GM23338 (cell line): Measurements from ENCODE around the gene MYO1D. TPM values are rescaled to one million over a fixed set of nuclear protein-coding genes. Genes with fewer than 3 reads are reported as not detected.

ENCODE experiments used
- ATAC-seq: fragments of 200-7000 bp; cut with Tn5 transposase; 3 replicates; pipeline ENCODE4 v1.9.1; 2020
- DNase-seq: peaks from one replicate; pipeline ENCODE4 v3.0.0-alpha.2; 2015; ENCODE audit warnings: low spot score
- H2AFZ ChIP-seq: fragments of 200-600 bp; sonication (generic); 2 replicates; pipeline ENCODE4 v1.8.0; 2016; ENCODE audit warnings: antibody characterized with exemption, mild to moderate bottlenecking, moderate library complexity
- H3F3A ChIP-seq: fragments of 200-600 bp; sonication (generic); replicated peaks from 2 replicates; pipeline ENCODE4 v1.8.0; 2017; ENCODE audit warnings: antibody characterized with exemption, mixed run types, low read depth
- H3K27ac ChIP-seq: fragments of 200-600 bp; sonication (generic); 2 replicates; pipeline ENCODE4 v1.6.1; 2016; ENCODE audit warnings: low read depth
- H3K27me3 ChIP-seq: fragments of 200-600 bp; sonication (generic); 2 replicates; pipeline ENCODE4 v1.8.0; 2016; ENCODE audit warnings: mild to moderate bottlenecking, mixed run types, moderate library complexity; ENCODE audit not compliant: insufficient read depth
- H3K36me3 ChIP-seq: fragments of 200-600 bp; sonication (generic); 2 replicates; pipeline ENCODE4 v1.8.0; 2016; ENCODE audit warnings: mild to moderate bottlenecking; ENCODE audit not compliant: insufficient read depth
- H3K4me1 ChIP-seq: fragments of 200-600 bp; sonication (generic); 2 replicates; pipeline ENCODE4 v1.8.0; 2016; ENCODE audit warnings: mild to moderate bottlenecking, moderate library complexity; ENCODE audit not compliant: insufficient read depth
- H3K4me2 ChIP-seq: fragments of 200-600 bp; sonication (generic); 2 replicates; pipeline ENCODE4 v1.7.1; 2017; ENCODE audit warnings: mixed run types
- H3K4me3 ChIP-seq: fragments of 200-600 bp; sonication (generic); 2 replicates; pipeline ENCODE4 v1.6.1; 2016; ENCODE audit warnings: mixed run types
- H3K79me2 ChIP-seq: fragments of 200-600 bp; sonication (generic); replicated peaks from 2 replicates; pipeline ENCODE4 v1.8.0; 2017; ENCODE audit warnings: mild to moderate bottlenecking; ENCODE audit not compliant: insufficient read depth
- H3K9me2 ChIP-seq: fragments of 200-600 bp; sonication (generic); 2 replicates; pipeline ENCODE4 v1.8.0; 2017; ENCODE audit not compliant: insufficient read depth
- H4K20me1 ChIP-seq: fragments of 200-600 bp; sonication (generic); replicated peaks from 2 replicates; pipeline ENCODE4 v1.8.0; 2017; ENCODE audit warnings: mild to moderate bottlenecking; ENCODE audit not compliant: insufficient read depth
- H3K27ac Mint-ChIP-seq: 2 replicates; pipeline ENCODE4 v1.8.0; 2020; ENCODE audit warnings: inconsistent platforms, mild to moderate bottlenecking, moderate library complexity, mixed read lengths
- H3K27me3 Mint-ChIP-seq: 3 replicates; pipeline ENCODE4 v1.8.0; 2022; ENCODE audit warnings: low read depth, mild to moderate bottlenecking, moderate library complexity, mixed read lengths, inconsistent platforms; ENCODE audit not compliant: insufficient read depth, poor library complexity
- H3K36me3 Mint-ChIP-seq: 3 replicates; pipeline ENCODE4 v1.8.0; 2021; ENCODE audit warnings: low read depth, mild to moderate bottlenecking, inconsistent platforms, moderate library complexity, mixed read lengths
- H3K4me1 Mint-ChIP-seq: 3 replicates; pipeline ENCODE4 v1.8.0; 2020; ENCODE audit warnings: mild to moderate bottlenecking, inconsistent platforms, mixed read lengths
- H3K4me3 Mint-ChIP-seq: 3 replicates; pipeline ENCODE4 v1.8.0; 2021; ENCODE audit warnings: moderate library complexity, mild to moderate bottlenecking, inconsistent platforms, mixed read lengths
- H3K9me3 Mint-ChIP-seq: 3 replicates; pipeline ENCODE4 v1.8.0; 2020; ENCODE audit warnings: moderate library complexity, mild to moderate bottlenecking, inconsistent platforms, mixed read lengths
- CREB1 ChIP-seq: fragments of 250-450 bp; sonication (Bioruptor Pico); IDR thresholded peaks from 2 replicates; pipeline ENCODE4 v1.5.0; 2020; ENCODE audit warnings: low read depth, mild to moderate bottlenecking, moderate library complexity
- CTCF ChIP-seq, 2 experiments: fragments of 200-600 bp in 1 of 2; sonication (generic) in 1 of 2; conservative IDR thresholded peaks; 2 replicates each; pipeline versions ENCODE4 v1.5.1 to v1.6.1; 2016 to 2017; ENCODE audit warnings: antibody characterized with exemption in 2 of 2, low read depth in 2 of 2, mild to moderate bottlenecking in 2 of 2, moderate library complexity in 1 of 2
- ETS1 ChIP-seq: IDR thresholded peaks from 2 replicates; pipeline ENCODE4 v1.6.1; 2016; ENCODE audit warnings: antibody characterized with exemption
- EZH2 ChIP-seq: fragments of 200-600 bp; sonication (generic); IDR thresholded peaks from one replicate; pipeline ENCODE4 v1.8.0; 2017; ENCODE audit warnings: antibody characterized with exemption, mild to moderate bottlenecking, low read depth; ENCODE audit not compliant: unreplicated experiment
- EZH2phosphoT487 ChIP-seq: fragments of 200-600 bp; sonication (generic); IDR thresholded peaks from one replicate; pipeline ENCODE4 v1.8.1; 2018; ENCODE audit warnings: antibody characterized with exemption; ENCODE audit not compliant: unreplicated experiment
- JUNB ChIP-seq: IDR thresholded peaks from one replicate; pipeline ENCODE4 v1.6.1; 2016; ENCODE audit warnings: antibody characterized with exemption; ENCODE audit not compliant: unreplicated experiment
- NANOG ChIP-seq: IDR thresholded peaks from 2 replicates; pipeline ENCODE4 v1.6.1; 2016; ENCODE audit warnings: antibody characterized with exemption, borderline replicate concordance
- POLR2AphosphoS5 ChIP-seq: IDR thresholded peaks from 2 replicates; pipeline ENCODE4 v1.6.1; 2016; ENCODE audit warnings: antibody characterized with exemption, low read depth
- REST ChIP-seq: IDR thresholded peaks from one replicate; pipeline ENCODE4 v1.6.1; 2018; ENCODE audit warnings: antibody characterized with exemption; ENCODE audit not compliant: unreplicated experiment
- STAT1 ChIP-seq: IDR thresholded peaks from one replicate; pipeline ENCODE4 v1.6.1; 2016; ENCODE audit warnings: antibody characterized with exemption; ENCODE audit not compliant: unreplicated experiment
- ZNF114 ChIP-seq: fragments of 250-450 bp; sonication (Bioruptor Pico); IDR thresholded peaks from 2 replicates; pipeline ENCODE4 v1.5.0; 2020; ENCODE audit warnings: mild to moderate bottlenecking, moderate library complexity
- ZNF331 ChIP-seq: fragments of 250-450 bp; sonication (Bioruptor Pico); IDR thresholded peaks from 2 replicates; pipeline ENCODE4 v1.5.0; 2020; ENCODE audit warnings: low read depth, mild to moderate bottlenecking, moderate library complexity
- ZNF462 ChIP-seq: fragments of 250-450 bp; sonication (Bioruptor Pico); IDR thresholded peaks from 2 replicates; pipeline ENCODE4 v1.5.0; 2020; ENCODE audit warnings: mild to moderate bottlenecking, moderate library complexity
- polyA plus RNA-seq: library from polyadenylated mRNA; unstranded; fragments of >200 nt; fragmentation: Nextera tagmentation; extraction: Ambion mirVana; gene quantifications from 2 replicates; pipeline ENCODE4 v1.2.1, GENCODE V29; 2016
- total RNA-seq: library from RNA; depleted of rRNA; stranded (reverse); fragments of >200 nt; shearing (Covaris generic); gene quantifications from 2 replicates; pipeline ENCODE4 v1.2.3, GENCODE V29; 2014

The MYO1D gene
- total and polyA plus RNA-seq, 2 experiments from 2014 or later: 8.6 to 28.6 TPM

GRCh38 chr17:32588135-32588534 is 288.8 kb downstream of the MYO1D start:
- Histone ChIP-seq H3K9me2 (no peaks in the 10 kb centered on the region), H4K20me1 (no peaks in the 10 kb centered on the region), H3K4me2 (no peak overlapping the region), H3K4me3 (no peak overlapping the region), H3F3A (no peaks in the 10 kb centered on the region), H3K36me3 (no peaks in the 10 kb centered on the region), H3K79me2 (no peaks in the 10 kb centered on the region), H2AFZ (no peak overlapping the region), H3K27me3 (no peaks in the 10 kb centered on the region), H3K27ac (no peak overlapping the region), H3K4me1 (no peaks in the 10 kb centered on the region)
- peaks cover 8% of the 10 kb centered on the region for H3K27me3 Mint-ChIP-seq
- TF ChIP-seq ZNF462 (CRISPR knock-in tag): no peak
- TF ChIP-seq EZH2: no peak
- no peak for TF ChIP-seq ZNF114 (CRISPR knock-in tag)
- TF ChIP-seq EZH2phosphoT487: no peak
- no peak for TF ChIP-seq POLR2AphosphoS5
- TF ChIP-seq JUNB: no peak
- TF ChIP-seq NANOG: no peak
- no peak for TF ChIP-seq REST
- TF ChIP-seq ZNF331: no peak
- TF ChIP-seq CTCF (conservative IDR thresholded peaks at IDR 0.05; ENCODE audit: low read depth in 2 of 2): no peak
- TF ChIP-seq STAT1: no peak
- TF ChIP-seq CREB1 (CRISPR knock-in tag): no peak
- TF ChIP-seq ETS1: no peak
- DNase-seq: no peak
- peaks cover 11% of the 10 kb centered on the region; the same call in 2 of the 3 replicates for H3K9me3 Mint-ChIP-seq
- H3K4me3 Mint-ChIP-seq: no peak overlapping the region
- ATAC-seq: no peak
- H3K4me1 Mint-ChIP-seq: no peaks in the 10 kb centered on the region; the same call in 2 of the 3 replicates
- H3K27ac Mint-ChIP-seq: no peak overlapping the region
- peaks cover 6% of the 10 kb centered on the region; the same call in 2 of the 3 replicates for H3K36me3 Mint-ChIP-seq
